Peyer's patch (tissue), 4 donors: ENCODE data around the gene SH2D6. TPM values are rescaled to one million over a fixed set of nuclear protein-coding genes. Genes with fewer than 3 reads are reported as not detected.
"Not testable (repeated sequence)": the region's sequence is repeated elsewhere in the genome, so short reads cannot be mapped to it uniquely, and the experiment has no call there.

ENCODE experiments used
- DNase-seq, 3 donors: peaks; one replicate each; pipeline ENCODE4 v3.0.0-alpha.2; 2017 to 2019
- H3K27ac ChIP-seq, 4 donors: fragments of 200-600 bp; sonication (generic); one replicate each; pipeline ENCODE4 v1.5.1; 2016 to 2019
- H3K27me3 ChIP-seq, 2 donors: fragments of 200-600 bp; sonication (generic); one replicate each; pipeline ENCODE4 v1.5.1; 2019
- H3K36me3 ChIP-seq, 3 donors: fragments of 200-600 bp; sonication (generic); one replicate each; pipeline ENCODE4 v1.5.1; 2016 to 2019
- H3K4me1 ChIP-seq, 4 donors: fragments of 200-600 bp; sonication (generic); one replicate each; pipeline ENCODE4 v1.5.1; 2016 to 2019
- H3K4me3 ChIP-seq, 4 donors: fragments of 200-600 bp; sonication (generic); 1 replicate in 3 of 4; 2 replicates in 1 of 4; pipeline ENCODE4 v1.5.1; 2016 to 2019; ENCODE audit warnings: mild to moderate bottlenecking in 1 of 4
- H3K9me3 ChIP-seq, 4 donors: fragments of 200-600 bp; sonication (generic); one replicate each; pipeline ENCODE4 v1.5.1; 2016 to 2019; ENCODE audit warnings: mild to moderate bottlenecking in 1 of 4
- POLR2A ChIP-seq, 2 donors: fragments of 450-650 bp; IDR thresholded peaks; one replicate each; pipeline ENCODE4 v1.5.1; 2017; ENCODE audit warnings: antibody characterized with exemption in 2 of 2, mild to moderate bottlenecking in 2 of 2, moderate library complexity in 2 of 2
- total RNA-seq, 4 donors: library from RNA; depleted of rRNA; stranded (reverse); fragments of >200 nt; gene quantifications; one replicate each; pipeline ENCODE4 v1.1.0, GENCODE V29; 2016
- TF ChIP-seq, protein P1 (sequence below), 6 experiments: fragments of 450-650 bp in 4 of 6; fragments of 200-600 bp in 2 of 6; sonication (generic) in 1 of 6; IDR thresholded peaks; one replicate each; pipeline ENCODE4 v1.5.1; 2017 to 2019; ENCODE audit warnings: antibody characterized with exemption in 6 of 6, mild to moderate bottlenecking in 3 of 6, moderate library complexity in 1 of 6

SH2D6 gene
- total RNA-seq, 4 donors from 2014 or later = 12.4 to 38.0 (median 15.2) TPM

DNA sequence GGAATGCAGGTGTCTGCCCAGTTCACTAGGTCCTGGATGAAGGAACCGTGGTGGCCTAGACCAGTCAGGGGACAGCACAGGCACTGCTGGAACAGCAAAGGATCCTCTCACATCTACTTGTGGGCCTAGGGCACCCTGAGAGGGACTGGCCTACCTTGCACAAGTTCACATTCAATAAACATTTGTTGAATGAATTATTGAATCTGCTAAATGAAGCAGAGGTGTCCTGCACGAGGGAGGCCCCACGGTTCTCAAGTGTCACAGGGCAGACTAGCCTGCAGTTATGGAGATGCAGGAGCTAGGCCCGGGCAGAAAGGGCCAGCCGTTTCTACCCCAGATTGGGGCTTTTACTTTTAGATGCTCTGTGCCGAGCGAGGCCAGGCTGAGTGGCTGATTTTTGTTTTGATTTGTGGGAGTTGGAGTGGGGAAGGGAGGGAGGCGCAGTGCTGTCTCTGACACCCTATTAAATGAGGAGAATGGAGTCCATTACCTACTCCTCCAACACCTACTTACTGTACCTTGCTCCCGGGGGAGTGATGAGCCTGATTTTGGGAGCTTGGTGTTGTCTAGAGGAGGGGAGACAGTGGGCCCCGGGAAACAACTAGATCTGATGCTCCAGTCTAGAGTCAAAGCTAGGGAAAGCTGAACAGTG, 18.4 kb downstream of the SH2D6 start:
- H3K4me1 ChIP-seq = peaks cover 10 to 41% (median 18%) of the 10 kb centered on the region in 4 donors
- no peaks in the 10 kb centered on the region for H3K36me3 ChIP-seq
- peak overlapping the region in 3 of 4 donors; percentile 55 to 58 (median 57) for H3K4me3 ChIP-seq
- DNase-seq = no peak
- TF ChIP-seq, protein P1, sequence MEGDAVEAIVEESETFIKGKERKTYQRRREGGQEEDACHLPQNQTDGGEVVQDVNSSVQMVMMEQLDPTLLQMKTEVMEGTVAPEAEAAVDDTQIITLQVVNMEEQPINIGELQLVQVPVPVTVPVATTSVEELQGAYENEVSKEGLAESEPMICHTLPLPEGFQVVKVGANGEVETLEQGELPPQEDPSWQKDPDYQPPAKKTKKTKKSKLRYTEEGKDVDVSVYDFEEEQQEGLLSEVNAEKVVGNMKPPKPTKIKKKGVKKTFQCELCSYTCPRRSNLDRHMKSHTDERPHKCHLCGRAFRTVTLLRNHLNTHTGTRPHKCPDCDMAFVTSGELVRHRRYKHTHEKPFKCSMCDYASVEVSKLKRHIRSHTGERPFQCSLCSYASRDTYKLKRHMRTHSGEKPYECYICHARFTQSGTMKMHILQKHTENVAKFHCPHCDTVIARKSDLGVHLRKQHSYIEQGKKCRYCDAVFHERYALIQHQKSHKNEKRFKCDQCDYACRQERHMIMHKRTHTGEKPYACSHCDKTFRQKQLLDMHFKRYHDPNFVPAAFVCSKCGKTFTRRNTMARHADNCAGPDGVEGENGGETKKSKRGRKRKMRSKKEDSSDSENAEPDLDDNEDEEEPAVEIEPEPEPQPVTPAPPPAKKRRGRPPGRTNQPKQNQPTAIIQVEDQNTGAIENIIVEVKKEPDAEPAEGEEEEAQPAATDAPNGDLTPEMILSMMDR (IDR thresholded peaks at IDR 0.05) = no peak
- TF ChIP-seq POLR2A (IDR thresholded peaks at IDR 0.05) = no peak
- H3K9me3 ChIP-seq = no peaks in the 10 kb centered on the region
- no peaks in the 10 kb centered on the region for H3K27me3 ChIP-seq
- H3K27ac ChIP-seq = peak overlapping the region; percentile 86 to 96 (median 94)

DNA sequence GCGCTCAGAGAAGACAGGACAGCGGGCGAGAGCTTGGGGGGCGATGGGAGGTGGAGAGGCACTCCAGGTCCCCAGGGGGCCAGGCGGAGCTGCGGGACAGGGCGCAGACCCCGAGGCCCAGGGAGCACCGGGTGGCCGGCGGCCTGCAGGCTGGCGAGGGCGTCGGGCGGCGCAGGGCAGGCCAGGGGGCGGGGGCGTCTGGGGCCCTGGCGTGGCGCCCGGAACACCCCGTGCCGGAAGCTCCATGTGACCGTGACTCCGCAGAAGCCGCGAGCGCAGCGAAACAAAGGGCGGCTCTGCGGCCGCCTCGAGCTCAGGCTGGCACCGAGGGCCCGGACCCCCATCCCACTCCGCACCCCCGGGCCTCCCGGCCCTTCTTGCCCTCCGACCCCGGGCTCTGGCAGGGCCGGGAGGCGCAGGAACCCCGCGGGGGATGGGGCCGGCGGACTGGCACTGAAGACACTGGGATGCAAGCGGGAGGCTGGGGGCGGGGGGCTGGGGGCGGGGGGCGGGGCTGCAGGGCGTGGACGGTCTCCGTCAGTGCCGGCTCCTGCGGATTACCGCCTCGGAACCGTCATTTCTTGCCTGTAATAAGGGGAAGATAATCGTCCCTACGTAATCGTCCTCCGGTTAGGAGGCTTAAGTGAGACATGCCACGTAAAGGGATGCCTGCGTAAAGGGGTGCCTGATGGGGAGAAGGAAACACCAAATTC, 19.1 kb downstream of the SH2D6 start:
- Histone ChIP-seq H3K4me3 (peak overlapping the region; percentile 51 to 58 (median 56)), H3K27me3 (no peaks in the 10 kb centered on the region), H3K9me3 (no peaks in the 10 kb centered on the region), H3K4me1 (peaks cover 10 to 41% (median 18%) of the 10 kb centered on the region in 4 donors), H3K27ac (peak overlapping the region; percentile 86 to 96 (median 94)), H3K36me3 (no peaks in the 10 kb centered on the region)
- DNase-seq = peak; percentile 84 to 95 (median 91)
- TF ChIP-seq POLR2A (IDR thresholded peaks at IDR 0.05) = peak; percentile 78 to 79
- TF ChIP-seq, protein P1 (IDR thresholded peaks at IDR 0.05) = peak in 1 of 6 experiments; percentile 4

DNA sequence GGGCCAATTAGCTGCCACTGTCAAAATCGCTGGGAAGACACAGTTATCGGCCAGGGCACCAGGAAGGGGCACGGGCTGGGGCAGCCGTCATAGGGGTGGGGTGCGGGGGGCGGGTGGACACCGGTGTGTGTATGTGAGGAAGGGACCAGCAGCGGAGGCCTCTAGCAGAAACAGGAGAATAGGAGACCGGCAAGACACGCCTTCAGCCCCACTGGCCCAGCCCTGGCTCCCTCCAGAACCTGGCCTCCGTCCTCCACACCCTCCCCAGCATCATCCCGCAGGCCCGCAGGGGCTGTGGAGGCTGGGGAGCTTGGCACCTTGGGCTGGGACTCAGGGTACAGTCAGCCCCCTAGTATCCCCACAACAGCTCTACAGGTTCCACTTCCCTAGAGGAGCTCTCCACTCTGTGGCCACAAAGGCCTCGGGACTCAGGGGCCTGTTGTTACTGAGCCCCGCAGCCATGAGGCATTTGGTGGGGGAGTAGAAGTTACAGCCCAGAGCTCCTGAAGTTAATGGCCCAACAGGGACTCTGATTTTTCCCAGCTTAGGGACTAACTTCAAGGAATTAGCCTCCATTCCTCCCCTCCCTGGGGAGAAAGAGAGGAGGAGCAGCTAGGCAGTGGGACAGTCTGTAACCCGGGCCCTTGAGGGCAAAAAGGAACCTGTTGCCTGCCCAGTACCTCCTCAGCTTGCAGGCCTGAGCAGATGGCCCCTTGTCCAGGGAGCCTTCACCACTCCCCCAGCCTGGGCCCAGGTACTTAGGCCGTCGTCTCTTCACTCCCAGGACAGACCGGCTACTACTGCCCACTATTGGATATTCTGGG, 19.9 kb downstream of the SH2D6 start:
- H3K36me3 ChIP-seq = no peaks in the 10 kb centered on the region
- peaks cover 10 to 41% (median 18%) of the 10 kb centered on the region in 4 donors for H3K4me1 ChIP-seq
- H3K4me3 ChIP-seq = peak overlapping the region; percentile 51 to 58 (median 56)
- DNase-seq = no peak
- no peaks in the 10 kb centered on the region for H3K27me3 ChIP-seq
- TF ChIP-seq, protein P1 (IDR thresholded peaks at IDR 0.05) = no peak
- no peak for TF ChIP-seq POLR2A (IDR thresholded peaks at IDR 0.05)
- peak overlapping the region; percentile 86 to 96 (median 94) for H3K27ac ChIP-seq
- no peaks in the 10 kb centered on the region for H3K9me3 ChIP-seq

DNA sequence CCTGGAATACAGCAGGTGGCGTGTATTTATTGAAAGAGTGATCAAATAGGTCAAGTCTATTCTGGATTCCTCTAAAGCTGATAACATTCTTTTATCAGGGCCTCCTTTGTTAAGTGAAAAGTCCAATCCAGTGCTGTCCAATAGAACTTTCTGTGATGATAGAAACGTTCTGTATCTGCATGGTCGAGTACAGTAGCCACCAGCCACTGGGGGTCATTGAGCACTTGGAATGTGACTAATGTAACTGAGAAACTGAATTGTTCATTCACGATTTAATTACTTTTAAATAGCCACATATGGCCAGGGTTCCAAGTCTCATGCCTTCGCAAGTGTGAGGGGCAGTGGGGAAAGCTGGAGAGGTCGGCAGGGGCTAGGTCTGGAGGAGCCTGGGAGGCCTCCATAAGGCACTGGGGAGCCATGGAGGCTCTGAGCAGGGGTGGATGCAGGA, 20.5 kb downstream of the SH2D6 start:
- TF ChIP-seq, protein P1 (IDR thresholded peaks at IDR 0.05) = no peak
- TF ChIP-seq POLR2A (IDR thresholded peaks at IDR 0.05) = no peak
- Histone ChIP-seq H3K4me3 (no peak overlapping the region), H3K27ac (peak overlapping the region; percentile 86 to 96 (median 94)), H3K9me3 (no peaks in the 10 kb centered on the region), H3K4me1 (peaks cover 10 to 37% (median 17%) of the 10 kb centered on the region in 4 donors), H3K36me3 (no peaks in the 10 kb centered on the region), H3K27me3 (no peaks in the 10 kb centered on the region)
- no peak for DNase-seq

DNA sequence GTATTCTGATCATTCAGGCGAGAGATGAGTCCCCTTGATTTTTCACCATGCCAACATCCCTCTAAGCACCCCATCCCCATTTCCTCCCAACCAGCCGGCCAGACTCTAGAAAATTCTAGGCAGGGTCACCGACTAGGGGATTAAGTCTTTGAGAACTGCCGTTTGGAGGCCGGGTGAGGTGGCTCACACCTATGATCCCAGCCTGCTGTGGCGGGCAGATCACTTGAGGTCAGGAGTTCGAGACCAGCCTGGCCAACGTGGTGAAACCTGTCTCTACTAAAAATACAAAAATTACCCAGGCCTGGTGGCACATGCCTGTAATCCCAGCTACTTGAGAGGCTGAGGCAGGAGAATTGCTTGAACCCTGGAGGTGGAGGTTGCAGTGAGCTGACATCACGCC, 21.1 kb downstream of the SH2D6 start:
- H3K9me3 ChIP-seq, H3K4me3 ChIP-seq, DNase-seq, H3K36me3 ChIP-seq, H3K27me3 ChIP-seq: not testable (repeated sequence)
- H3K27ac ChIP-seq = peak overlapping the region in 1 of 4 donors; percentile 86
- H3K4me1 ChIP-seq = peaks cover 10 to 32% (median 16%) of the 10 kb centered on the region in 4 donors
